ENCODE results near the gene P2RY6.

The P2RY6 gene

DNA sequence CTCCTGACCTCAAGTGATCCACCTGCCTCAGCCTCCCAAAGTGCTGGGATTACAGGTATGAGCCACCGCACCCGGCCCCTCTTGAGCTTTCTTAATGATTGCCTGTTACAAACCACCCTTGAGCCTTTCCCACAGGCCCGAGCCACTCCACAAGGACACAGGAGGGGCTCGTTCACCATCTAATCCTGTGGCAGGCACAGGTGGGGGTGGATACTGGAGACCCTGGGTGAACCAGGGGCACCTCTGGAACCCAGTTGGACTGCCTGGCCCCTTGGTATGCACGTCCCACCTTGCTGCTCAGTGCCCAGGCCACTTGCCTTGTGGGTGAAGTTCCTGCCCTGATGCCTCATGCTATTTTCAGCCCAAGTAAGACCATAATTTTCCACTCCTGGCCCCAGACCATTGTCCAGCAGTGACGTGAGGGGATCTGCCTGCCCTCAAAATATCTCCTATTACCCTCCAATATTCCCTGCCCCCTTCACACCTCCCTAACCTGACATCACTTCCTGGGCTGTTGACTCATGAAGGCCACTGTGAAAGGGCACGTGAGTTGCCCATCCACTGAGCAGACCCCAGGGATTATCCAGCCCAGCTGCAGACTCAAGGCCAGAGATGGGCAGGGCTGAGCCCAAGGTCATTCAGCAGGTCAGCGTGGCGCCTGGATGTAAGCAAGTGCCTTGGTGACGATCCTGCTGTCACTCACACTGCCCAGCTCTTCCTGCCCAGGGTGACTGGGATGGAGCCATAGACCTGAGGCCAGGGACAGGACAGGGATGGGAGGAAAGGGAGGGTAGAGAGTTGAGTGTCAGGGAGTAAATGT is 34.5 kb upstream of the P2RY6 start:
- peak; percentile 39 for DNase-seq (ENCODE audit: low read depth)

DNA sequence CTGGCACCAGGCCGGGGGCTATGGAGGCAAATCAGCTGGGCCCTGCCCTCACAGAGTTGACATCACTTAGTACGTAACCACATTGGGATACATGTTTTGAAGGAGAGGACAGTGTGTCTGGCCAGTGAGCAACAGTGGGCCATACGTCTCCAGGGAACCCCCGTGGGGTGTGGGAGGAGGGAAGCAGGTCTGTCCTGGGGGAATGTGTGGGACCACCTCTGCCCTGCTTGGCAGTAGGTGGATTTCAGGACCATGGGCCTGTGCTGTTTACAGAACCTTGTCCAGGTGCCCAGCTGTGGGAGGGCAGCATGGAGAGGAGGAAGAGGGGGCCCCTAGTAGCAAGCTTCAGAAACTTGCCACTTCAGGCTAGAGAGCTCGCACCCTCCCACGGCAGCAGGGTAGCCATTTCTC is 33.0 kb upstream of the P2RY6 start:
- no peak for DNase-seq (ENCODE audit: low read depth)

DNA sequence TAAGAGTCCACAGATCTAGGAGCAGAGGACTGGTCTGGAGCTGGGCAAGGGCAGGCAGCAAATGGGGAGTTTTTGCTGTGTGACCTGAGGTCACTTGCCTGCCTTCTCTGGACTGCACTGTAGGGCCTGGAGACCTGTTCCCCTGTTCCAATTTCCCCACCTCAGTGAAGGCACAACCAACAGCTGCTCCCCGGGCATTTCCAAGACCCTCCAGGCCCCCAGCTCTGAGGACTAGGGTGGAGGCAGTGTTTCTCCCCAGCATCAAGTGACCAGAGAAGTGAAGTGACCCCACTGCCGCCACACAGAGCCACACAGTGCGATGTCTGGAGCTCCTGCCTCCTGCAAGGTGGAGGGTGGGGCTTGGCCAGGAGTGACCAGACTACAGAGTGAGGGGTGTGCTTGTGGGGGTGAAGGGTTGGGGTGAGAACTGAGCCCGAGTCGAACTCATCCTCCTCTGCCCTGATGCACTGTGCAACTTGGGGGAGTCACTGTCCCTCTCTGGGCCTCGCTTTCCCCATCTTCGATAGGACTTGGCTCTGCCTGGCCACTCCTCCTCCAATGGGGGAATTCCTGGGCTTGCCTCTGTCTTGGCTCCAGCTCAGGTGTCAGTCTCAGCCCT is 32.5 kb upstream of the P2RY6 start:
- no peak for DNase-seq (ENCODE audit: low read depth)

- no peak for DNase-seq (ENCODE audit: low read depth)
These were observed 31.9 kb upstream of the P2RY6 start for GRCh38 chr11:73240190-73240781.

GRCh38 chr11:73241300-73241699 is 30.8 kb upstream of the P2RY6 start:
- DNase-seq (ENCODE audit: low read depth) = no peak

DNA sequence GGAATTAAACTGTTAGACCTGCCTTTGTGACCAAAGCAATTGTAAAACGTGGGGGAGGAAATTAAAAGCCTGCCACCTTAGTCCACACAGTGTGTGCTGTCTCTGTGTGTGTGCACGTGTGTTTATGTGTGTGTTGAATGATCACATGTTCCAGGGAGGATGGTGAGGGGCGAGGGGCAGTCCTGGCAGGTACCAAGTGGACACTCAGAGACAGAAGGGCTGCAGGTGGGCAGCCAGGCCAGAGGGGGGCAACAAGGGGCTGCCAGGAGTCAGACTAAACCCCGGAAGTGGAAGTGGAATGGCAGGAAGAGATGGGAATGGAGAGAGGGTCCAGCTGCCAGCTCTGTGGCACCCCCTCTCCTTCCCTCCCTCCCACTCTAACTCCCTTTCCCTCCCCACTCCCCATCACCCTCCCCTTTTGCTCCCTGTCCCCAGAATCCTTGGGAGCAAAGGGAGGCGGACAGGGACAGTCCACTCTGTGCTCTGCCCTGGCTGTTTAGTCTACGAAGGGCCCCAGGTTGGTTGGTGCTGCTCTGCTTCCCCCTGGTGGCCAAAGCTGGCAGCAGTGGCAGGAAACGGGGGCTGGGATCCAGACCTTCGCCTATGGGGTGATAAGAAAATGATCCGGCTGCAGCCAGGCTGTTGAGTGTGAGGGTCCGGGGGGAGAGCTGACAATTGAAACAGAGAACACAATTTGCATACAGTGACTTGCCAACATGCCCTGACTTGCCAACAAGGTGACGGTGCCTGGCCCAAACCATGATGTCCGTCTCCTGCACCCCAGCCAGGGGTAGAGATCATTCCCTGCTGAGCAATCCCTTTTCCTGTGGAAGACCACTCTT is 29.7 kb upstream of the P2RY6 start:
- DNase-seq (ENCODE audit: low read depth) = no peak

DNA sequence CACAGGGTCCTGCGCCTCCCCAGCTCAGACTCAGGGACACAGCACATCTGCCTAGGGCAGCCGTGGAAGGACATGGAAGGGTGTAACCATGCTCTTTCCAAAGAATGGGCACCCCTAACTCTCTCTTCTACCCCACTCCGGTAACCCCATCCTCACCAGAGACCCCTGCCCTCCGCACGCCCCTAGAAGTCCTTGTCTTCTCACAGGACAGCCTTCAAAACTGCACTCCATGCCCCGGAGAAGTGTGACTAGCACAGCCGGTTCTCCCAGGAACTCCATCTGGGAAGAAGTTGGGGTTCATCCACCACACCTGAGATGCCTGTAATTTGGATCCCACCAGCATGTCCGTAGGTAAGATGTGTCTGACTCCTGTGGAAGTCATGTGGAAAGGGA is 29.0 kb upstream of the P2RY6 start:
- DNase-seq (ENCODE audit: low read depth) = no peak

DNA sequence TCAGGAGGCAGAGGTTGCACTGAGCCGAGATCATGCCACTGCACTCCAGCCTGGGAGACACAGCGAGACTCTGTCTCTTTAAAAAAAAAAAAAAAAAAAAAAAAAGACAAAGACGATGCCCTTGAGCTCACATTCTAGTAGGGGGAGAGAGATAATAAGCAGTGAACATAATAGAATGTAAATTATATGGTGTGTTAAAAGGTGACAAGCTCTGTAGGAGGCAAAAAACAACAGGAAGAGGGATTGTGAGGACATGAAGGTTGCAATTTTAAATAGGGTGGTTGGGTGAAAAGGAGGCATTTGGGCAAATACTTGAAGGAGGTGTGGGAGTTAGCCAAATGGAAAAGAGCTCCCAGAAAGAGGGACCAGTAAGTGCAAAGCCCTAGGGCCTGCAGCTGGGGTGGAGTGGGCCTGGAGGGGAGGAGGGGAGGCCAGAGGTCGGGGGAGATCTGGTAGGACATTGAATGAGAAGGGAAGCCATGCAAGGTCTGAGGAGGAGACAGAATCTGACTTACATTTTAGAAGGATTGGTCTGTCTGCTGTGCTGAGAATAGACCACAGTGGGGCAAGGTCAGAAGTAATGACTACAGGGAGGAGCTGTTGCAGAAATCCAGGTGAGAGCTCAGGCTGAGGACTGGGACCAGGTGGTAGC is 27.4 kb upstream of the P2RY6 start:
- DNase-seq (ENCODE audit: low read depth) = no peak

GRCh38 chr11:73245461-73245860 is 26.7 kb upstream of the P2RY6 start:
- no peak for DNase-seq (ENCODE audit: low read depth)

DNA sequence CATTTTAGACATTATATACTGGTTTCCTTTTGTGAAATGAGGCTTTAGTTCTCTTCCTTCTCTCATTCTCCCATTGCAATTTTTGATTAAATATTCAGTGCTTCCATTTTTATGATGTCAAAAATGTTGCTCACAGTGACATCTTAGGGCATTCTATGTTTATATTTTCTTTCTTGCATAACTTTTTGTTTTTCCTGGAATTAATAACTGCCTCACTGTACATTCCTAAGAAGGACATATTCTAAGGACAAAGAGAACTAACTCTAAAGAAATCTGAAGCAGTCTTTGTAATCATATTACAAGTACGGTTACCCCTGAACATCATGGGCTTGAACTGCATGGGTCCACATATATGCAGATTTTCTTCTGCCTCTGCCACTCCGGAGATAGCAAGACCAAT is 25.8 kb upstream of the P2RY6 start:
- DNase-seq (ENCODE audit: low read depth) = no peak

- no peak for DNase-seq (ENCODE audit: low read depth)
These were observed 23.5 kb upstream of the P2RY6 start for GRCh38 chr11:73248526-73249185.

- no peak for DNase-seq (ENCODE audit: low read depth)
These were observed 22.8 kb upstream of the P2RY6 start for GRCh38 chr11:73249304-73249703.

- no peak for DNase-seq (ENCODE audit: low read depth)
These were observed 22.0 kb upstream of the P2RY6 start for GRCh38 chr11:73249853-73250783.

DNA sequence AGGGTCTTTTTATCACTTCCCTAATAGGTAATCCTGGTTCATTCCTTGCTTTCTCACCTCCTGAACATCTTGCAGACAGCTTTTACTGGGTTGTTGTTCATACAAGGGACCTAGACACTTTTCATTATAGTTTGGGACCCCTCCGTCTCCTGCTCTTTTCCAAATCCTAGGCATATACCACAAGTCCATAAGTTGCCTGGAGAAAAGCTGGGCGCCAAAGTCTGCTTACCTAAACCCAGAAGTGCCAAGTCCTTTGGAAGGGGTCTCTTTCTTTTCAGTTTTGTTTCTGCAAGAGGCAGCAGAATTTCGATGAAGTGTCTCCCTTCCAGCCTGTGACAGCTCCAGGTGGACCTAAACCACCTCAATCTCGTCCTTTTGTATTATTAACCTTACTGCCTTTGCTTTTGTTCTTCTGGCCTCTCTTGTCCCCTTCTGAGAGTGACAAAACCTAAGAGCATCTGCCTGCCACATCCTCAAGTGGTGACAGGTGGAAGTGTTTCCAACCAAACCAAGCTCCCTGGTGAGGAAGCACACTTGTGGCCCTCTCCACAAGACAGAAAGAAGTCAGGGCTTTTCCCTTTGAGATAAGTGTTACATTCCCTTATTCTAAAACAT is 19.5 kb upstream of the P2RY6 start:
- no peak for DNase-seq (ENCODE audit: low read depth)

DNA sequence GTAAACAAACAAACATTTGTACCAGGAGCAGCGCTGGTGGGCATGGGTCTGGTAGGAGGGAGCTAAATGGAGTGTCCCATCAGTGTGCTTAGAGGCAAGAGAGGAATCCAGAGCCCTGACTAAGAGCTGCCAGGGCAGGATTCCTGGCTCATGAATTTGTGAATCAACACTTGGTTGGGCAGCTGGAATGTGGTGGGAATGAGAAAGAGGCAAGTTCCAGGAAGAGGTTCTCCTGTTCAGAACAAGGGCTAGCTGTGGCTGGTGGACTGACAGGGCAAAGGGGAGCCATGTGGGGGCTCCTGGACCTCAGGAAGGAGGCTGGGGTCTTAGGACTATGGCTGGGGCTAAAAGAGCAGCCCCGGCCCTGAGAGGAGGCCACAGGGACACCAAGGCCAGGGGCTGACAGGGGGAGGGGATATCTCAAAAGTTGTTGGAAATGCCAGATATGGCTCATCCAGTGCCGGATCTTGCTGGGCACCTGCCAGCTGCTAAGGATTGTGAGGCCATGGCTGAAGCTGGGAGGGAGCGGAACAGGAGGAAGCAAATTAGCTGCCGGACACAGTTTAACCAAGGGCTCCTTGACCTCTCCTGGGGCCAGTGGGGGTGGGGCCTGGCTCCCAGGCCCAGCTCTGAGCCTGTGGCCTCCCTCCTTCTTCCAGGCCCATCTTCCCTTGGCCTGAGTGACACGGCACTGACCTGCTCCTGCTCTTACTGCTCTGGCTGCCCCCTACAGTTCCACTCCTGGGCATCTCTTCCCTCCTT is 14.6 kb upstream of the P2RY6 start:
- peak; percentile 98 for DNase-seq (ENCODE audit: low read depth)

- no peak for DNase-seq (ENCODE audit: low read depth)
These were observed 13.8 kb upstream of the P2RY6 start for GRCh38 chr11:73258104-73259035.

GRCh38 chr11:73259406-73260126 is 12.6 kb upstream of the P2RY6 start:
- DNase-seq (ENCODE audit: low read depth) = no peak
